ENCODE data around the gene MTMR2.

The MTMR2 gene

DNA sequence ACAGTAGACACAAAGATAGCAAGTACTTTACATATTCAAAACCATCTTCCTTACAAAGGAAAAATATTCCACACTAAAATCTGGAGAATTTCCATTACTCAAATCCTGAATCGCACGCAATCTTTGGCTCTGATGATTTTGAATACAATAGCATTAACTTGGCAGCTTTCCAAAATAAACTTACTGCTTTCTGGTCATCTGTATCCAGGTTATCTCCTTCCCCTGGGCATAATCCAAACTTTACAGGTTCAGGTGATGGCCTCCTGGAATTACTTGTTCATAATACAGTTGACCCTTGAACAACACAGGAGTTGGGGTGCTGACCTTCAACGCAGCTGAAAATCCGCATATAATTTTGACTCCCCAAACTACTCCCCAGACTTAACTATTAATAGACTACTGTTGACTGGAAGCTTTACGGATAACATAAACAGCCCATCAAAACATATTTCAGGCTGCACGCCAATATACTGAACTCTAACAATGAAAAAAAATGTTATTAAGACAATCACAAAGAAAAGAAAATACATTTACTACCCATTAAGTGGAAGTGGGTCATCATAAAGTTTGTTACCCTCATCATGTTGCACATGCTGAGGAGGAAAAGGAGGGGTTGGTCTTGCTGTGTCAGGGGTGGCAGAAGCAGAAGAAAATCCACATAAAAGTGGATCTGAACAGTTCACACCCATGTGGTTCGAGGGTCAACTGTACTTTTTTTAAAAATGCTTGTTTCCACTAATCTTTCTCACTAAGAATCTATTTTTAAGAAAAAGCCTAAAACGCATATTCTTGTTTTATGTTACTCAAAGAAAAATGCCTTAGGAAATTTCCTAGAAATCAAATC lies 6.5 kb downstream of the MTMR2 start:
- no peak for DNase-seq

DNA sequence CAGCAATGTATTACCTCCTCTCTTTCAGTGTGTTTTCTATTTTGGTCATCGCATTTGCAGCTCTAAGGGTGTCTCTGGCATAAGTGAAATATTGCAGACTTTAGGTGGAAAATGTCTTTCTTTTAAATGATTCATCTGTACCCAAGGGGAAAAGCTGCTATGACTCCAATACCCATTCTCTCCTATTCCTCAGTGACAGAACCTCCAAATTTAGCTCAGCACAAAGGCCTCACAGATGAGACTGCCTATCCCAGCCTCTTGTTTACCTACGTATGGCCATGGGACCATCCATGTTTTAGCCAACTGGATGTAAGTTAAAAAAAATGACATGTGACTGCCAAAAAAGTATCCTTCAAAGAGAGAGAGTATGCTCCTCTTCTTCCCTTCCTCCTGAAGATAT lies 7.9 kb downstream of the MTMR2 start:
- no peak for DNase-seq

DNA sequence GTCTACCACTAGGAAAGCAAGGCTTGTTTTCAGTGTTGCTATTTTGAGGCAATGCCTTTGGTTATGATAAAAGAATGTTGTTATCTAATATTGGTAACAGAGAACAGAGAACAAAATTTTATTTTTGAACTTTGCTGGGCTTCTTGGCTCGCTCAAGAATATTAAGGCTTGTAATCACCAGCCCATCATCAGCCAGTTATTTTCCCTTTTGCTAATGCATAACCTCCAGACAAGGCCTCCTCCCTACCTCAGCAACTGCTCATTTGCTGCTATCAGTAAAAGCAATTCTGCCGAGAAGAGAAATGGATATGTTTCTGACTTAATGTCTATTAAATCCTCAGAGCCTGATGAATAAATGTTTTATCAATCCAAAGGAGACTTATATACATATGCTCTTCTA lies 8.9 kb downstream of the MTMR2 start:
- no peak for DNase-seq

DNA sequence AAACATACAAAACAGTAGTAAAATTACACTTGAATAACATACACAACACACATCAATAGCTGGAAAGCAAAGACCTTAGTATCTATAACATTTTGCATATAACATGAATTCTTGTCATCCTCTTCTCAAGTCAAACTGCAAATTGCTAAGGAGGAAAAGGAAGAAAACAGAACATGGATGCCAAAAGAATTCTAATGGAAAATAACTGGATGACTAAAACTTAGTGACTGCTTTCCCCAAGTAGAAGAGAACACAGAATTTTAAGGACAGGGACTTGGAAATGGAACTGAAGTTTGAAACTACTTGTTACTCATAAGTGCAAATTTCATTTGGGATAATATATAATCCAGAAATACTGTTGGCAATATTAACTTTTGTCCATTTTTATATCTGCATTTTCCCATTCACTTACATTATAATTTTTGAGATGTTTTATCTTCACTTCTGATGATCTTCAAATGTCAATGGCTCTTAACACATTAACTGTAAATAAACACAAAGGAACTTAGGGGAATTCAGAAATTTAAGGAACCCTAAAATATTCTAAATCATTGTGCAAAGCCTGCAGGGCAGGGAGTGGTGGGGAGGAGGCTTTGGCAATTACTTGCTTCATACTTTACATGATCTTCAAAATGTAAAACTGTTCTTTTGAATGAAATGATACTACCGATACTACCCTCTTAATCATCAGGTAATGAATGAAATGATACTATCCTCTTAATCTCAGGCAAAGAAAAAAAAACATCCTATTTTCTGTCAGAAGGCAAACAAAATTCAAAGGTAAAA lies 9.9 kb downstream of the MTMR2 start:
- DNase-seq: no peak

DNA sequence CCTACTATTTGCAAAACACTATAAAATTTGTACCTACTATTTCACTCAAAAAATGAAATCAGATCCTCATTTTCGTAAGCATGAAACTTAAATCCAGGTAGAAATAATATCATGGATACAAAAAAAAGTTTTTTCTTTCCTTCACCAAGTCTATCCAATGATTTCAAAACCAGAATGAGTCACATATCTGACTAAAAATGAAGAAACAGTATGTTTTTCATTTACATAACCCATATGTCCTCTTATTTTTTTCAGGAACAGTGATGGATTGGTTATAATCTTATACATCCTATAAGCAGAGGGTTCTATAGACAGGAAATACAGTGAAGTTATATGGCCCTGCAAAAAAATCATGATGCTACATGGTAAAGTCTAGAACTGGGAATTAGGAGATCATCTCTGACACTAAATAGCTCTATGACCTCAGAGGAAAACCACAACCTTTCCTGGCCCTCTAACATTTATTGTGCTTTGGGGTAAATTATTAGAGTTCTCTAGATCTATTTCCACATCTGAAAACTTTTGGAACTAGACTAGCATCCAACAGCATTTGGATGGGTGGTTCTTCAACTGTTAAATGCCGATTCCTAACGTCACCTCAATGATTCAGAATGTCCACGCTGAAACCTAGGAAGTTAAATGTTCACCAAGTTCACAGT lies 10.9 kb downstream of the MTMR2 start:
- no peak for DNase-seq

DNA sequence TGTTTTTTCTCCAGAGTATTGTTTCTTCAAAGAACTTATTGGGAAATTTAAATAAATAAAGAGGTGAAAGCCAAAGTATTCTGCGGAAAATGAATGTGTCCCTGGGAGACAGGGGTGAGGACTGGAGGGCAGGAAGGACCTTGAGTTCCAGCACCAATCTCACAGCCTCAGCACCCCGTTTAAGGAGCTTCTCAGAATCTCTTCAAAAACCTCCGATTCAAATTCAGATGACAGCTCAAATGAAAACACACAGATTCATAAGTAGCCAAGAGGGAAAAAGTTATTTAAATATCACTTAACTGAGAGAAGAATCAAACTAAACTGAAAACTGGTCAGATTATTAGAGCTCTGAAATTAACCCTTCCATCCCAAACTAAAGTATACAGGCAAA lies 12.5 kb downstream of the MTMR2 start:
- no peak for DNase-seq

DNA sequence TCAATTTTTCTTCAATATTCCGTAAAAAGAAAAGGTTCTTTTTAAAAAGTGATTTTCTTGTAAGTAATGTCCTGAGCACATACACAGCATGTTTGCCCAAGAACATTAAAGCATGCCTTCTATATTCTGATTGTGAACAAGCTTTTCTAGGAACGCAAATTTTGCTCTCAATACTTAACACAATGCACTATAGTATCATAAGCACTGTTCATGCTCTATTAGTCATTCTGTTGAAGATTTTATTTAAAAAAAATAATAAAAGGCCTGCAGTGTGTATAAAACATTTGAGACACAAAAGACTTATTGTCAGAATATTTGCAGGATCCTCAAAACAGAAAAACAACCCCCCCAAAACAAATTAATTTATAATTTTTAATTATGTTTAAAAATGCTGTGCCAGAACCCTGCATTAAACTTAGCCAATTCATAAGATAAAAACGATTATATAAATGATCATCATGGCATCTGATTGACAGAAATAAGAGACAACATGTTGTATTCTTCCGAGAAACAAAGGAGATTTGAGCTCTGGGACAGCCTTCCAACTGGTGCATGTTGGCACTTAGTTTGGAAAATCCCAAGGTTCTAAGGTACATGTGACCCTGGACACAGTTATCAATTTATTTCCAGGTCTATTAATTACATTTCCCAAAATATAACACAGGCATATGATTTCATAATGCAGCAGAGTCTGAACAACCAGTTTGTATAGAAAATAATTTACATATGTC lies 13.1 kb downstream of the MTMR2 start:
- DNase-seq: no peak

DNA sequence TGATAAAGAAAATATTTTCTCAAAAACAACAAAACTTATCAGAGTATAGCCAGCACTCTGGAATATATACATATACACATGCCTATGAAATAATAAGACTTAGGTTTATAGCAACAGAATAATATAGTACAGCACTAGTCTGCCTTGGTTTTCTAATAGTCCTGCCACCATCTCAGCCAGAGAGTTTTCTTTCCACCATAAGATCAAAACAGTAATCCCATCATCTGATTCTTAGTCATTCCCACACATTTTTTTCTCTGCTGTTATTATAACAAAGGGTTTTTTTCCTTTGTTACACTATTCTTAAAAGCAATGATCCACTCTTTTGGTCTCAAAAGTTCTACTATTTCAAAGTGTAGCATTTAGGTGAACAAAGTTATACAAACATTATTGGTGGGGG lies 15.1 kb downstream of the MTMR2 start:
- no peak for DNase-seq

DNA sequence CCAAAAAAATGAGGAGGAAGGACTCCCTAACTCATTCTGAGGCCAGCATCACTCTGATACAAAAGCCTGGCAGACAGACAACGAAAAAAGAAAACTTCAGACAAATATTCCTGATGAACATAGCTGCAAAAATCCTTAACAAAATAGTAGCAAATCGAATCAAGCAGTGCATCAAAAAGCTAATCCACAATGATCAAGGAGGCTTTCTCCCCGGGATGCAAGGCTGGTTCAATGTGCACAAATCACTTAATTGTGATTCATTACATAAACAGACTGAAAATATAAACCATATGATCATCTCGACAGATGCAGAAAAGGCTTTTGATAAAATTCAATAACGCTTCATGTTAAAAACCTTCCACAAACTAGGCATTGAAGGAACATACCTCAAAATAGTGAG lies 16.4 kb downstream of the MTMR2 start:
- no peak for DNase-seq

DNA sequence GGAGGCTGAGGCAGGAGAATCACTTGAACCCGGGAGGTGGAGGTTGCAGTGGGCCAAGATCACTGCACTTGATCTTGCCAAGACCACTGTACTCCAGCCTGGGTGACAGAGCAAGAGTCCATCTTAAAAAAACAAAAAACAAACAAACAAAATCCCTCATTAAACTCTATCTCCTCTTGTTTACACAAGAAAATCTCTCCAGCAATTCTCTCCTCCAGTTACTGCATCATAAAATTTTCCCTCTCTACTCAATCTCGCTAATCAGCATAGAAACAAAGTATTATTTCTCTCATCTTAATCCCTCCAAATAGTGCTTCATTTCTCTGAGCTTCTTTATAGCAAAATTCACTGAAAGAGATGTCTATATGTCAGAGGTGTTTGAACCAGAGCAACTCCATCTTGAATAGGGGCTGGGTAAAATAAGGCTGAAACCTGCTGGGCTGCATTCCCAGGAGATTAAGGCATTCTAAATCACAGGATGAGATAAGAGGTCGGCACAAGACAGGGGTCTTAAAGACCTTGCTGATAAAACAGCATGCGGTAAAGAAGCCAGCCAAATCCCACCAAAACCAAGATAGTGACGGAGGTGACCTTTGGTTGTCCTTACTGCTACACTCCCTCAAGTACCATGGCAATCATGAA lies 19.8 kb downstream of the MTMR2 start:
- no peak for DNase-seq

DNA sequence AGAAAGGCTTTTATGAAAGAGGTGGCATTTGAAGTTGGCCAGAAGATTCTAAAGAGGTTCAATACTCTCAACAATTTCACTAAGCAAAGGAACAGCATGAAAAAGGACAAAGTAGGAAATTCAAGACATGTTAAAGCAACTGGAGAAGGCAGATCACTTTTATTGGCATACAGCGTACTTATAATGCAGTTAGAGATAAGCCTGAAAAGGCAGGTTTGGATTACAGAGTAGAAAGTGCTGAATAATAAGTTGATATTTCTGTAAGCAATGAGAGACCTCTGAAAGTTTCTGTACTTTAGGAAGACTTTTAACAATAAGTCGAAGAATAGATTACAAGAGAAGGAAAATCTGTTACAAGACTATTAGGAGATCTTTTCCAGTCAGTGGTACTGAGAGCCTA lies 25.1 kb downstream of the MTMR2 start:
- DNase-seq: no peak

DNA sequence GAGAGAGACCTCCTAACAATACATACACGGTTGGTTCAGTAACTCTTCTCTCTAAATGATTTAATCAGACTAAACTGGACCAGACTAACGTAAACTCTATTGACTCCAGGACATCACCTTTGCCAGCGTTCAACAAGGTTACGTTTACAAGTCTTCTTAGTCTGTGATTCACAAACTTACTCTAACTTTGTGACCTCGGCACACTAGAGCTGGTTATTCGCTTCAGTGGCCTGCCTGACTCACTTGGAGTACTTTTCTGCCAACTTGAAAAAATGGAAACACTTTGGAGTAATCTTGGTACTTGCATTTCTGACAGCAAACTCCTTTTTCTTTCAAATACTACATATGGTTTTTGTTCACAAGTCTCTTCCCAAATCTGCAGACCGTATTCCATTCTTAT lies 26.2 kb downstream of the MTMR2 start:
- DNase-seq: no peak

DNA sequence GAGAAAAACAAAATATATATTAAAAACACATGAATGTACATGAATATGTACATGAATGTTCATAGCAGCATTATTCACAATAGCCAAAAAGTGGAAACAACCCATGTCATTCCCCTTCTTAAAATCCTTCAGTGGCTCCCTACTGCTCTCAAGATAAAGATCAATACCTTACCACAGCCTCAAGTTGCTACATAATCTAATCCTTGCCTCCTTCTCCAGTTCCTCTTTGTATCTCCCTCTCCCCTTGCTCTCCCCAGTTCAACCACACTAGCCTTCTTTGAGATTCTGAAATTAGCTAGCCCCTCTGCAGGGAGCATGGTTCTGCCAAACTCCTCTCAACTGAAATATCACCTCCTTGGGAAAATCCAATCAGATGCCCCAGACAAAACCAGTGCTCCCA lies 28.1 kb downstream of the MTMR2 start:
- DNase-seq: no peak

DNA sequence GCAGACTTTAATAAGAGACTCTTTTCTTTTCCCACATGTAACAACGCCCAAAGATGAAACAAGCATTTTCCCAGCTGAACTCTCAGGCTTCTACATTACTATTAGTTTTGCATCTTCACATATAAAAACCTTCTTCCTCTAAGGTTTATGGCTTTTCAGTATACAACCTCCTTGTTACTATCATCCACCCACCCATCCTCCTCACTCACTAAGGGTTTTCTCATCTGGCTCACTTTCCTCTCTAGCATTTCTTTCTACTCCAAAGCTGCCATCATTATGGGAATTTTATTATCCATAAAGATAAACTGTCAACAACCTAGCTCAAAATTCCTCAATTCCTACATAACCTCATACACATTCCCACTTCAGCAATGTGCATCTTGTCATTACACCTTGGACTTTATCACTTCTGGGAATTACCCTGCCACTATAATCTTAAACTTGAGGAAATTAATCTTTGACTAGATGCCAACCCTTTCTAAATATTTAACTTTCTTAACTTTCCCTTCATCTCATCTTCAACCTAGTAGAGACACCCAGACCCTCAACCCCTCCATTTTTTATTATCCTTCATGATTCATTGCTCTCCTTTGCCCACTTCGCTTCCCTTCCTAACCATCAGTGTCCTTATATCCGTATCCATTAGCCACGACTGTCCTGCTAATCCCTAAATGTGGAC lies 30.9 kb downstream of the MTMR2 start:
- DNase-seq: no peak

DNA sequence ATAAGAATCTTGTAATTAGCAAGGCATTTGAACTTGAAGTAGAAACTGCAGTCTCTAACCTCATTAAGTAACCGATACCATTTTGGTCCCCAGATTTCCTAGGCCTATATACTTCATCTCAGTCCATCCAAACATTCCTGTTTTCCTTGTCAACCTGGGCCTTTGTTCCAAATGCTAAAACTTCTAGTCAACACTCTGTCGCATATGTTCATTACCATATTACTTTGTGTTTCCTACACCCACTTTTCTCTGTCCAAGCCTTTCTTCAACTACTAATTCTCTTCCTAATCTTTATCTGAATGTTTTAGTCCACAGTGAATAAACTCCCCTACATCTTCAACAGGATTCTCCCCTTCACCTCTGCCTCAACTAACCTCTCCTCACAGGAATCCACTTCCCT lies 31.4 kb downstream of the MTMR2 start:
- DNase-seq: no peak

DNA sequence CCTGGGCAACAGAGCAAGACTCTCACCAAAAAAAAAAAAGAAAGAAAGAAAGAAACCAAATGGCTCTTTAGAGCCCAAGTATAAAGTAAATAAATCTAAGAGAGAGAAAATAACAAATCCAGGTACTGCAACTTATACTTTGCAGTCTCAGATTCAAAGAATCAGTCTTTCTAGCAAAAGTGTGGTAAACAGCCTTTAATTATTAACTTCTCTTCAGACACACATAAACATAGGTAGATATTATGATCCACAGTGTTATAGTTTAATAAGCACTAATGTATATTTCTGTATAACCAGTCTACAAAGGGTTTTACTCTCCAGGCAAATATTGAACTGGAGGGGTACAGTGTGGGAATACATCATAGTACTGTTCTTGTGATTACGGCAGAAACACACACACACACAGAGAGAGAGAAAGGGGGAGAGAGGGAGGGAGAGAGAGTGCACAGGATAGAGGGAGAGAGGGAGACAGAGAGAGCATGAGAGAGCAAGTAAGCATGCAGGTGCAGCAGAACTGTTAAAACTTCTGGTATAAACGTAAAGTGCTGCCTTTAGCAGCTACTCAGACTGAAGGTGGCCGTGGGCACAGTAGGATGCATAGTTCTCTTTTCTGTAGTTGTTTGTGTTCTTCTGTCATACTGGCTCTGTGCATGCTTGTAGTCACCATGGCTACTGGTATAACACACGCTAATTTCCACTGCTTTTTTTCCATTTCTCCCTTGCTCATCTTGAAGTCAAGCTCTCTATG lies 32.3 kb downstream of the MTMR2 start:
- no peak for DNase-seq

DNA sequence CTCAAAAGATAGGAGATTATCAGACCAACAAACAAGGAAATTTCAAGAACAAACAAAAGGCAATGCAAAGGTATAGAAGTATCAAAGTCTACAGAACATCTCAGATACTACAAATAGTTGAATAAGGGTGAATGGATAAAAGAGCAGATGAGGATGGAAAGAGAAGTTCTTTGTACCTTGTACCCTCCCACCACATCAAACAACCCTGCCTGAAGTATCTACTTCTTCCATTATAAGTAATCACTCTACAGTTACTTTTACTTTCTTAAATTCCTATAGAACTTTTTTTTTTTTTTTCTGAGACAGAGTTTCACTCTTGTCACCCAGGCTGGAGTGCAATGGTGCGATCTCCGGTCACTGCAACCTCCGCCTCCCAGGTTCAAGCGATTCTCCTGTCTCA lies 35.1 kb downstream of the MTMR2 start:
- no peak for DNase-seq

DNA sequence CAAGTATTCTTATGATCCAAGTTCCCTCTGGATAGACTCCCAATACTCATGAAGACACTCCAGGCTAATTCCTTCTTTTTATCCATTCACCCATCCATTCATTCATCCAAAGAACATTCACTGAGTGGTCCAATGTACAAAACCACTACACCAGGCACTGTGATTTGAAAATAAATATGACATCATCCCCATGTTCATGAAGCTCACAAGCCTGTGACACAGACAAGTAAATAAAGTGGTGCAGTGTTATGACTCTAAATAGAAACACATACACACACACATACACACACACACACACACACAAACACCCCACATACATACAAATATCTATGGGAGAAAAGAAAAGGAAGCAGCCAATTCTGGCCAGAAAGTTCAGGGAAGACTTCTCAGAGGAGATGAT lies 35.5 kb downstream of the MTMR2 start:
- no peak for DNase-seq

DNA sequence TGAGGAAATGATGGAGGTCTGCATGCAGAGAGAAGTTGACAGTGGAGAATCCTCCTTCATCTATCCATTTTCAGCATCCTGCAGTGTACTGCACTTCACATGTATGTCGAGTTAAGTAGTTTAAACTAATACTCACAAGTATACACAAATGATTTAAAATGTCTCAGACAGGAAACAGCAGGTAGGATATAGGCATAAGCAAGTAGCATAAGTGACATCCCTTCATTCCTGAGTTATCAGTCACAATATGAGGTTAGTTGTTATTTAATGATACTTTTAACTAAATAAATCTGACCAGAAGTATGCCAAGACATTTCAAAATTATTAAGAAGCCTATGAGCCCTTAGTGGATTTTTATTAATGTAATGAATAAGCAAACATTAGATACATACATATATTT lies 37.4 kb downstream of the MTMR2 start:
- DNase-seq: no peak

DNA sequence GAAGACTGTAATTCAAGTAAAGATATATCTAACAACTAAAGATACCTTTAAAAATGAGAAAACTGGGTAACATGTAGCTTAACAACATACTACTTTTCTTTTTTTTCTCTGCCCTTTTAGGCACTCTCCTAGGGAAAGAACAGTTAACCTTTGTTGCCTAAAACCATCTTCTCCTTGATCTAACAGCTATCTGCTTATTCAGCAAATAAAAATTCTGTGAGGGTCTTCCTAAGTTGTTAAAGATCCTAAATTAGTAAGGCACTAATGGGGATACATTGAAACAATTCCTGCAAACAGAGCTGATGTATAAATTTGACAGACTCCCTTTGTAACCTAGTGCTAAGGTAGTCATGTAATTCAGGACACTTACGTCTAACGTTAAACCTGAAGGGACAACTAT lies 39.1 kb downstream of the MTMR2 start:
- DNase-seq: no peak

DNA sequence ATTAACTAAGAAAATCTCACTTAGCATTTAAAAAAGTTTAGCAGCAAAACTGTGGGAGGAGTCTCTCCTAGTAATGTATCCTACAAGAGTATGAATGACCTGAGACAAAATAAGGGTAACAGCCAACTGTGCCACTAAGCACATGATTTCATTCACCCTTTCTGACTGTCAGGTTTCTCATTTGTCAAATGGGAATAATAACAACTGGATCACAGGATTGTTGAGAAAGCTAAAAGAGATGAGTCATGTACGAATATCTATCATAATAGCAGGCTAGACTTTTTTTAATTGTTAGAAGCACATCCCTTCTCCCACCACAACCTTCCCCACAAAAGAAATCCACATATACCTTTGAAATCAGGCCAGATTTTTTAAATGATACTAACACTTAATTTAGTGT lies 39.5 kb downstream of the MTMR2 start:
- no peak for DNase-seq
